ACC112 (cell line): Measurements from ENCODE around the gene SLC25A47.
"Not testable (repeated sequence)": the region's sequence is repeated elsewhere in the genome, so short reads cannot be mapped to it uniquely, and the experiment has no call there.

Source experiments
- H2AFZ ChIP-seq: fragments of 200-600 bp; sonication (generic); one replicate; pipeline ENCODE4 v1.6.0; 2017; ENCODE audit warnings: antibody characterized with exemption, low read length; ENCODE audit not compliant: unreplicated experiment
- H3K27ac ChIP-seq: fragments of 200-600 bp; sonication (generic); 2 replicates; pipeline ENCODE4 v1.5.1; 2014; ENCODE audit warnings: low read depth, mild to moderate bottlenecking, antibody characterized with exemption, low read length, moderate library complexity
- H3K27me3 ChIP-seq: fragments of 200-600 bp; sonication (generic); 2 replicates; pipeline ENCODE4 v1.6.1; 2014; ENCODE audit warnings: mild to moderate bottlenecking, antibody characterized with exemption, low read length, moderate library complexity, mixed read lengths; ENCODE audit not compliant: insufficient read depth
- H3K36me3 ChIP-seq: fragments of 200-600 bp; sonication (generic); 2 replicates; pipeline ENCODE4 v1.6.1; 2016; ENCODE audit warnings: mild to moderate bottlenecking, antibody characterized with exemption, low read length, moderate library complexity, mixed read lengths; ENCODE audit not compliant: insufficient read depth
- H3K4me1 ChIP-seq: fragments of 200-600 bp; sonication (generic); one replicate; pipeline ENCODE4 v1.6.1; 2016; ENCODE audit warnings: low read length, mixed read lengths; ENCODE audit not compliant: insufficient read depth, unreplicated experiment, control insufficient read depth
- H3K4me3 ChIP-seq: fragments of 200-600 bp; sonication (generic); 2 replicates; pipeline ENCODE4 v1.5.1; 2014; ENCODE audit warnings: mild to moderate bottlenecking, low read depth, low read length
- H3K79me2 ChIP-seq: fragments of 200-600 bp; sonication (generic); one replicate; pipeline ENCODE4 v1.6.0; 2016; ENCODE audit warnings: low read length; ENCODE audit not compliant: control insufficient read depth, unreplicated experiment, insufficient read depth

The SLC25A47 gene

GRCh38 chr14:100283984-100284881, 38.9 kb upstream of the SLC25A47 start:
- no peaks in the 10 kb centered on the region for H3K27me3 ChIP-seq
- H3K27ac ChIP-seq = no peak overlapping the region
- no peaks in the 10 kb centered on the region for H3K36me3 ChIP-seq
- peak overlapping the region; percentile 98 for H3K4me3 ChIP-seq
- peaks cover 25% of the 10 kb centered on the region for H3K79me2 ChIP-seq
- H2AFZ ChIP-seq = peak overlapping the region; percentile 50
- peaks cover 18% of the 10 kb centered on the region for H3K4me1 ChIP-seq

DNA sequence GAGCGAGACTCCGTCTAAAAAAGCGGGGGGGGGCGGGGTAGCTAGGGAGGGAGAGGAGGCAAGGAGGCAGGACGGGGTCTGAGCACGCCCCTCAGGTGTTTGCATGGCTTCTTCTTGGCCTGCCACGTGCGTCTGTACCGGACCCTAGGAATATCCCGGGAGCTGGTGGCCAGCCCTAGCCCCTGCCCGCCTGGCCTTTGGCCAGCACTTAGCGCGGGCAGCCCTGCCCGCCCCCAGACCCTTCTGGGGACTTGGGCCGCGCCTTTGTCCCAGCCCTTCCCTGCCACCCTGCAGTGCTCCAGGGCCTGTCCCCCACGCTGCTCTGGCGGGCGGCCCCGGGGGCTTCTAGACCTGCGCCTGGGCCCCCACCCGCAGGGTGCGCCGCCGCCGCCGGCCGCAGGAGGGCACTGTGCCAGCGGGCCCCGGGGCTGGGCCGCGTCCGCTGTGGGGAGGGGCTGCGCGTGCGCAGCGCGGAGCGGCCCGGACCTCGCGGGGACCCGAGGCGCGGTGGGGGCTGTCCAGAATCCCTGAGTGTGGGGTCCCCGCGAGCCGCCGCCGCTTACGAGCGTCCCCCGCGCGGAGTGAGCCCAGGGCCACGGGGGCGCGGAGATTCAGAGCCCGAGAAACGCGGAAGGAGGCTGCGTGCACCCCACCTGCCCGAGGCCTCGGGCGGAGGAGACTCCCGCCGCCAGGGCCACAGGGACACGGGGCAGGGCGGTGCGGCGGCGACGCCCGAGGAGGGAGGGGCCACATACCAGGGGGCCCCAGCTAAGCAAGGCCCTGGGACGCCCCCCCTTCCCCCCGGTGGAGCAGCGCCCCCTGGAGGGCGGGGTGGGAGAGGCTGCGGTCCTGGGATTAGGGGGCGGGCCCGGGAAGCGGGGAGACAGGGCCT, 37.9 kb upstream of the SLC25A47 start:
- H3K27ac ChIP-seq = peak overlapping the region; percentile 74; the same call in 1 of the 2 replicates
- peaks cover 17% of the 10 kb centered on the region for H3K4me1 ChIP-seq
- peak overlapping the region; percentile 98 for H3K4me3 ChIP-seq
- H3K79me2 ChIP-seq = peaks cover 15% of the 10 kb centered on the region
- H2AFZ ChIP-seq = peak overlapping the region; percentile 100
- H3K27me3 ChIP-seq = no peaks in the 10 kb centered on the region
- H3K36me3 ChIP-seq = no peaks in the 10 kb centered on the region

DNA sequence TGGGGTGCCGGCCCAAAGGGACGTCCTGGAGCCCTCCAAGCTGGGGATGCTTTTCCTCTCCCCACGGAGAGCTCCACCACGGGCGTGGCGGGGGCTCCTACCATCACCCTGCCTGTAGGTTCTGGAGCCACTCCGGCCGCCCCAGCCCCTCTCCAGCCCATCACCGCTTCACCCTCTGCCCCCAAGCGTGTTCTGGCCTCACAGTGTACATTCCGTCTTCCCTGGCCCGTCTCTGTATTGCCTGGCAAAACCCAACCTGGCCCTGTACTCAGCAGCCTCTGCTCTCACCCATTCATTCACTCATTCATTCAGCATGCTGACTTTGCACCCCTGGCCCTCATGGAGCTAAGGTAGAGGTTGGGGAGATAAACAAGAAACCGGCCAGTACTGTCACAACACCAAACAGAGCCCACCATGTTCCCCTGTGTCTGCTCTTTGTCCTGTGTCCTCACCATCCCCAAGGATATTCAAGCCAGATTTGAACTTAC, 37.2 kb upstream of the SLC25A47 start:
- H3K4me3 ChIP-seq = peak overlapping the region; percentile 98
- H3K79me2 ChIP-seq = peaks cover 11% of the 10 kb centered on the region
- no peak overlapping the region for H2AFZ ChIP-seq
- peaks cover 17% of the 10 kb centered on the region for H3K4me1 ChIP-seq
- no peaks in the 10 kb centered on the region for H3K36me3 ChIP-seq
- H3K27me3 ChIP-seq = no peaks in the 10 kb centered on the region
- H3K27ac ChIP-seq = no peak overlapping the region

DNA sequence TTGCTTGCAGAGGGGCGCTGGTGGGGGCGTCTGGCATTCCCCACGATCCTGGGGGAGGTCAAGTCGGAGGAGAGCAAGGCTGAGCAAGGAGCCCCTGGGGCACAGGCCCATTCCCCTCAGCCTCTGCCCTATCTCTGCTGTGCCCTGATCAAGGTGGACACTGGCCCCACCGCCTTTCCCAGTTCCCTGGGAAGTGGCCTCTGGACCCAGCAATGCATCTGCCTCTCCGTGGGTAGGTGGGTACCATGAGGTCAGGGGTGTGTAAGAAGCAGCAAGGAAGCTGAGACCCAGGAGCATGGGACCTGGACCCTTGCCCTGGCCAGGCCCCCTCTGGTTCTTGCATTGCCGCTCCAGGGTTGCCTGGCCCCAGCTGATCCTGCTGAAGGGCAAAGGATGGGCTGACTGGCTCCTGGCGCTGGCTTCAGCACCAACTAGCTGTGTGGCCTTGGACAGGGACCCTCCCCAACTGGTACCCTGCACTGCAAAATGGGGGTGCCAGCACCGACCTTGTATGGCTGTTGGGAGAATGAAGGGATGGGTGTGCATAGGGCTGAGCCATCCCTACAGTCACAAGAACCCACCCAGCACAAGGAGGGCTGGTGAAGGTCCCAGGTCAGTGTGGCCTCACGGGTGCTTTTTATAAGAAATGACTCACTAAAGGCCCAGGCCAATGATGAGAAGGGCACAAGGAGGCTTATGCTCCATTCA, 36.5 kb upstream of the SLC25A47 start:
- H3K4me1 ChIP-seq = peaks cover 13% of the 10 kb centered on the region
- H3K27me3 ChIP-seq = no peaks in the 10 kb centered on the region
- H2AFZ ChIP-seq = no peak overlapping the region
- H3K4me3 ChIP-seq = no peak overlapping the region
- no peaks in the 10 kb centered on the region for H3K36me3 ChIP-seq
- peaks cover 7% of the 10 kb centered on the region for H3K79me2 ChIP-seq
- no peak overlapping the region for H3K27ac ChIP-seq

GRCh38 chr14:100287202-100287997, 35.7 kb upstream of the SLC25A47 start:
- Histone ChIP-seq H3K4me3 (no peak overlapping the region), H3K27ac (no peak overlapping the region), H3K27me3 (no peaks in the 10 kb centered on the region), H3K4me1 (peaks cover 9% of the 10 kb centered on the region), H2AFZ (no peak overlapping the region), H3K36me3 (no peaks in the 10 kb centered on the region), H3K79me2 (peaks cover 3% of the 10 kb centered on the region)

DNA sequence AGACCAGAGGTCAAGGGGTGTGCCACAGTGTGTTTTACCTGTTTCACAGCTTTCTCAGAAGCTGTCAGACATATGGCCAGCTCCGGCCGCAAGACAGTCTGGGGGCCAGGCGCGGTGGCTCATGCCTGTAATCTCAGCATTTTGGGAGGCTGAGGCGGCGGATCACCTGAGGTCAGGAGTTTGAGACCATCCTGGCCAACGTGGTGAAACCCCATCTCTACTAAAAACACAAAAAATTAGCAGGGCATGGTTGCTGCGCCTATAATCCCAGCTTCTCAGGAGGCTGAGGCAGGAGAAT, 35.2 kb upstream of the SLC25A47 start:
- H3K4me3 ChIP-seq, H3K4me1 ChIP-seq, H3K27ac ChIP-seq: not testable (repeated sequence)

DNA sequence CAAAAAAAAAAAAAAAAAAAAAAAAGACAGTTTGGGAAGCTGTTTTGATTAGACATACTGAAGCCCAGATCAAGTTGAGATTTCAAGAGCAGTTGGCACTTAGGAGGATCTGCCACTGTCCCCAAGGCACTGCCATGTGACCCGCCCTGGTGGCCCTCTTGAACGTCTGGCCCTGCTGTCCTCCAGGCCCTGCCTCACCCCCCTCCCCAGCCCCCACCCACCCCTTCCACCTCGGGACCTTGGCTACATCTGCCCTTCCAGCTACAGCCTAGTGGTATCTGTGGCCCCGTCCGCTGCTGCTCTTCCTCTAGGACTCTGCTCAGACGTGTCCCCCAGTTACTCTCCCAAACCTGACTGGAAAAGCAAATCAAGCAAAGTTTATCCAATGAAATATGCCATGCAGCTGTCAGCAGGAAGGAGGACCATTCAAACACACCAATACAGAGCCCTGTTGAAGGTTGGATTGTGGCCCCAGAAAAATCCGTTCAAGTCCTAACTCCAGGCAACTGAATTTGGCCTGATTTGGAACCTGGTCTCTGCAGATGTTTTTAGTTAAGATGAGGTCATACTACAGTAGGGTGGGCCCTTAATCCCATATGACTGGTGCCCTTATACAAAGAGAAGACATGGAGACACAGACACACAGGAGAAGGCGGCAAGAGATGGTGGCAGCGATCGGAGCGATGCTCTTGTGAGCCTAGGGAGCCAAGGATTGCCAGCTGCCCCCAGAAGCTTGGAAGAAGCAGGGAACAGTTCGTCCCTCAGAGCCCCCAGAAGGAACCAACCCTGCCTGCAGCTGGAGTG, 34.6 kb upstream of the SLC25A47 start:
- H3K27me3 ChIP-seq = no peaks in the 10 kb centered on the region
- no peaks in the 10 kb centered on the region for H3K36me3 ChIP-seq
- peaks cover 3% of the 10 kb centered on the region for H3K79me2 ChIP-seq
- peaks cover 9% of the 10 kb centered on the region for H3K4me1 ChIP-seq
- no peak overlapping the region for H2AFZ ChIP-seq
- H3K27ac ChIP-seq = no peak overlapping the region
- H3K4me3 ChIP-seq = no peak overlapping the region

More for the DNA sequence above, 35.2 kb upstream of the SLC25A47 start:
- H2AFZ ChIP-seq, H3K36me3 ChIP-seq, H3K27me3 ChIP-seq, H3K79me2 ChIP-seq: not testable (repeated sequence)

GRCh38 chr14:100289916-100290606, 33.1 kb upstream of the SLC25A47 start:
- Histone ChIP-seq H3K4me1 (peaks cover 4% of the 10 kb centered on the region), H3K27me3 (no peaks in the 10 kb centered on the region), H3K36me3 (no peaks in the 10 kb centered on the region), H3K27ac (no peak overlapping the region), H2AFZ (no peak overlapping the region), H3K79me2 (no peaks in the 10 kb centered on the region), H3K4me3 (no peak overlapping the region)
